Body of pancreas (tissue), 4 donors: Measurements from ENCODE around the gene SLC34A1. TPM values are rescaled to one million over a fixed set of nuclear protein-coding genes. Genes with fewer than 3 reads are reported as not detected.
A peak's percentile ranks its signal among the peaks of the same experiment; 100 is the strongest.
"Not testable (repeated sequence)": the region's sequence is repeated elsewhere in the genome, so short reads cannot be mapped to it uniquely, and the experiment has no call there.

Experiments
- ATAC-seq: fragments of 150-250 bp; one replicate; pipeline ENCODE4 v1.9.1; 2016
- DNase-seq, 4 donors: peaks; one replicate each; pipeline ENCODE4 v3.0.0-alpha.2; 2019
- H3K27ac ChIP-seq, 4 donors: fragments of 200-600 bp; sonication (generic); 1 replicate in 3 of 4; 2 replicates in 1 of 4; pipeline versions ENCODE4 v1.5.1 to v1.6.1; 2016 to 2019; ENCODE audit warnings: mild to moderate bottlenecking in 1 of 4, mixed read lengths in 1 of 4, moderate library complexity in 1 of 4
- H3K27me3 ChIP-seq, 2 donors: fragments of 200-600 bp; sonication (generic); one replicate each; pipeline ENCODE4 v1.6.0; 2016; ENCODE audit warnings: mild to moderate bottlenecking in 1 of 2
- H3K36me3 ChIP-seq, 2 donors: fragments of 200-600 bp; sonication (generic); replicated peaks in 1 of 2; 2 replicates each; pipeline ENCODE4 v1.5.1; 2016; ENCODE audit warnings: low read depth in 2 of 2; ENCODE audit not compliant: insufficient read depth in 1 of 2
- H3K4me1 ChIP-seq: fragments of 200-600 bp; sonication (generic); one replicate; pipeline ENCODE4 v1.6.0; 2016
- H3K4me3 ChIP-seq, 2 donors: fragments of 200-600 bp; sonication (generic); 1 replicate in 1 of 2; 2 replicates in 1 of 2; pipeline ENCODE4 v1.5.1; 2016 to 2019
- H3K9me3 ChIP-seq, 3 donors: fragments of 200-600 bp; sonication (generic); 1 replicate in 2 of 3; 2 replicates in 1 of 3; pipeline ENCODE4 v1.5.1; 2016
- CTCF ChIP-seq, 7 experiments: fragments of 450-650 bp in 4 of 7; fragments of 200-600 bp in 3 of 7; sonication (generic) in 3 of 7; IDR thresholded peaks; one replicate each; pipeline ENCODE4 v1.5.1; 2016 to 2019; ENCODE audit warnings: antibody characterized with exemption in 7 of 7
- POLR2A ChIP-seq, 3 donors: fragments of 450-650 bp; IDR thresholded peaks; one replicate each; pipeline ENCODE4 v1.6.1; 2016; ENCODE audit warnings: antibody characterized with exemption in 3 of 3, mild to moderate bottlenecking in 2 of 3
- WGBS, 2 donors: methylation state at CpG; one replicate each; pipeline ENCODE4 v1.1.5; 2017; 5-methylcytosine and 5-hydroxymethylcytosine counted together
- intact Hi-C: fragments of 100-400 bp; cut with DNase I; formaldehyde crosslinking; loops from one replicate; pipeline ENCODE4 v1.15.1; 2023
- total RNA-seq, 2 donors: library from RNA; depleted of rRNA; stranded (reverse); fragments of >200 nt; gene quantifications; one replicate each; pipeline ENCODE4 v1.1.0, GENCODE V29; 2016

The SLC34A1 gene
- total RNA-seq, 2 donors from 2014 or later: not detected

- no peaks in the 10 kb centered on the region for H3K36me3 ChIP-seq
- intact Hi-C loops: no loop called here
- H3K4me3 ChIP-seq: no peak overlapping the region
- WGBS, 2 donors: 79 to 85% methylated on average over 5 of the region's 5 CpGs
- ATAC-seq (no peak), DNase-seq (no peak)
- no peaks in the 10 kb centered on the region for H3K27me3 ChIP-seq
- H3K27ac ChIP-seq: no peak overlapping the region
- no peaks in the 10 kb centered on the region for H3K9me3 ChIP-seq
- H3K4me1 ChIP-seq: peaks cover 38% of the 10 kb centered on the region
- TF ChIP-seq POLR2A (IDR thresholded peaks at IDR 0.05): no peak
- TF ChIP-seq CTCF (IDR thresholded peaks at IDR 0.05): no peak
These were observed 10.0 kb upstream of the SLC34A1 start for GRCh38 chr5:177374211-177374610.

GRCh38 chr5:177375516-177375915, 8.7 kb upstream of the SLC34A1 start:
- not testable (repeated sequence) for H3K9me3 ChIP-seq, ATAC-seq, H3K27ac ChIP-seq, DNase-seq, H3K36me3 ChIP-seq, H3K4me3 ChIP-seq, H3K27me3 ChIP-seq
- intact Hi-C loops: loop anchor here (5.0 kb wide), 1 partner anchor 63 kb away; the partner anchor contains the start of gene MXD3
- peaks cover 30% of the 10 kb centered on the region for H3K4me1 ChIP-seq
- 71 to 81% methylated on average over 5 of the region's 5 CpGs for WGBS, 2 donors

- Histone ChIP-seq H3K27ac (no peak overlapping the region), H3K36me3 (no peaks in the 10 kb centered on the region), H3K9me3 (no peaks in the 10 kb centered on the region), H3K4me3 (no peak overlapping the region), H3K27me3 (no peaks in the 10 kb centered on the region), H3K4me1 (peaks cover 28% of the 10 kb centered on the region)
- ATAC-seq: no peak
- 78 to 84% methylated on average over 11 of the region's 11 CpGs for WGBS, 2 donors
- no peak for DNase-seq
- TF ChIP-seq CTCF (IDR thresholded peaks at IDR 0.05) (no peak), POLR2A (IDR thresholded peaks at IDR 0.05) (no peak)
- intact Hi-C loops: loop anchor here (5.0 kb wide), 1 partner anchor 64 kb away; the partner anchor contains the start of gene MXD3
These were observed 8.1 kb upstream of the SLC34A1 start for GRCh38 chr5:177376107-177376506.

- H3K4me1 ChIP-seq: peaks cover 21% of the 10 kb centered on the region
- TF ChIP-seq CTCF (IDR thresholded peaks at IDR 0.05) (no peak), POLR2A (IDR thresholded peaks at IDR 0.05) (no peak)
- DNase-seq: no peak
- no peaks in the 10 kb centered on the region for H3K36me3 ChIP-seq
- WGBS, 2 donors: 76 to 90% methylated on average over 5 to 8 of the region's 8 CpGs
- no peak overlapping the region for H3K4me3 ChIP-seq
- intact Hi-C loops: loop anchor here (5.0 kb wide), 1 partner anchor 66 kb away; the partner anchor contains the start of gene MXD3
- H3K27me3 ChIP-seq: no peaks in the 10 kb centered on the region
- no peak for ATAC-seq
- H3K27ac ChIP-seq: peak overlapping the region in 3 of 4 donors; percentile 6 to 51 (median 44)
- H3K9me3 ChIP-seq: no peaks in the 10 kb centered on the region
These were observed 6.1 kb upstream of the SLC34A1 start for GRCh38 chr5:177377851-177378776.
